Transverse colon (tissue), 4 donors: ENCODE results near the gene MANBA. TPM values are rescaled to one million over a fixed set of nuclear protein-coding genes. Genes with fewer than 3 reads are reported as not detected.
"Not testable (repeated sequence)": the region's sequence is repeated elsewhere in the genome, so short reads cannot be mapped to it uniquely, and the experiment has no call there.

ENCODE experiments used
- DNase-seq: peaks from one replicate; pipeline ENCODE4 v3.0.0-alpha.2; 2019
- H3K27ac ChIP-seq, 4 donors: fragments of 200-600 bp; sonication (generic); 2 replicates each; pipeline ENCODE4 v1.5.1; 2016 to 2018; ENCODE audit warnings: inconsistent platforms in 4 of 4
- H3K27me3 ChIP-seq: fragments of 200-600 bp; sonication (generic); 2 replicates; pipeline ENCODE4 v1.5.1; 2017; ENCODE audit warnings: inconsistent platforms
- H3K36me3 ChIP-seq, 4 donors: fragments of 200-600 bp; sonication (generic); 2 replicates each; pipeline ENCODE4 v1.5.1; 2017 to 2019; ENCODE audit warnings: inconsistent platforms in 4 of 4
- H3K4me1 ChIP-seq, 4 donors: fragments of 200-600 bp; sonication (generic); 2 replicates each; pipeline ENCODE4 v1.5.1; 2017 to 2020; ENCODE audit warnings: inconsistent platforms in 4 of 4
- H3K4me3 ChIP-seq, 4 donors: fragments of 200-600 bp; sonication (generic); 1 replicate in 1 of 4; 2 replicates in 3 of 4; pipeline versions ENCODE4 v1.5.1 to v1.6.1; 2017 to 2019; ENCODE audit warnings: inconsistent platforms in 4 of 4
- H3K9me3 ChIP-seq, 2 donors: fragments of 200-600 bp; sonication (generic); 2 replicates each; pipeline ENCODE4 v1.5.1; 2017 to 2019; ENCODE audit warnings: inconsistent platforms in 2 of 2
- CTCF ChIP-seq, 5 experiments: fragments of 200-600 bp in 3 of 5; fragments of 450-650 bp in 2 of 5; sonication (generic) in 3 of 5; IDR thresholded peaks; 1 replicate in 2 of 5; 2 replicates in 3 of 5; pipeline ENCODE4 v1.5.1; 2016 to 2017; ENCODE audit warnings: antibody characterized with exemption in 5 of 5, inconsistent platforms in 3 of 5, mild to moderate bottlenecking in 2 of 5, moderate library complexity in 1 of 5
- EP300 ChIP-seq: sonication (generic); formaldehyde crosslinking; IDR thresholded peaks from one replicate; pipeline ENCODE4 v1.6.1; 2017; ENCODE audit warnings: antibody characterized with exemption, low read depth
- POLR2A ChIP-seq: fragments of 450-650 bp; IDR thresholded peaks from one replicate; pipeline ENCODE4 v1.6.1; 2016; ENCODE audit warnings: antibody characterized with exemption, mild to moderate bottlenecking, moderate library complexity
- POLR2AphosphoS5 ChIP-seq, 3 donors: sonication (generic); formaldehyde crosslinking; IDR thresholded peaks; one replicate each; pipeline ENCODE4 v1.6.1; 2016; ENCODE audit warnings: antibody characterized with exemption in 3 of 3
- WGBS, 2 donors: methylation state at CpG; one replicate each; pipeline ENCODE4 v1.1.5; 2018; ENCODE audit warnings: low coverage in 1 of 2; 5-methylcytosine and 5-hydroxymethylcytosine counted together
- in situ Hi-C, 4 donors: fragments of 200-750 bp; cut with MboI; loops; one replicate each; pipeline versions ENCODE4 v1.15.0 to v1.15.1; 2017; ENCODE audit warnings: low sequenced_read_pairs in 3 of 4, low pct_ligation_motif_present in 1 of 4, low pct_unique_long_range_greater_than_20kb in 1 of 4
- intact Hi-C: fragments of 100-400 bp; cut with DNase I; formaldehyde crosslinking; loops from one replicate; pipeline ENCODE4 v1.15.1; 2023; ENCODE audit warnings: low total_unique reads
- total RNA-seq, 4 donors: library from RNA; depleted of rRNA; stranded (reverse); fragments of >200 nt; gene quantifications; one replicate each; pipeline ENCODE4 v1.1.0, GENCODE V29; 2016

MANBA gene
- total RNA-seq, 4 donors from 2014 or later: 7.5 to 110 (median 27.9) TPM

DNA sequence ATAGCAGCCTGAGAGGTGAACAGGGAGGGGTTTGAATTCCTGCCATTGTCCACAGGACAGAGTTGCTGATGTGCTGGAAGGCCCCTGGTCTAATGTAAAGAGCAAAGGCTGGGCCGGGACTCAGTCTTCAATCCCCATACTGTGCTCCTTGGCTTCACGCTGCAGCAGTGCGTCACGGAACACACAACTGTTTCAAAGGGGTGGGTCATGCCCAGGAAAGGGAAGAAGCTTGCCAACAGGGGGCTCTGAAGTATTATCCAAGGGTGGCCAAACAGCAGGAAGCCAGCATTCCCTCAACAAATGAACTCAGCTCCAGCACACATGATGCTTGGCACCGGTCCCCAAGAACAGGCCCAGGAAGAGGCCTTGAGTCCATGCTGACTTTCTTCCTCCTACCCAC, 137.1 kb downstream of the MANBA start:
- no peak for DNase-seq
- H3K27me3 ChIP-seq: no peaks in the 10 kb centered on the region

GRCh38 chr4:102620697-102621497, 139.9 kb downstream of the MANBA start:
- H3K4me1 ChIP-seq: peaks cover 0 to 17% (median 5%) of the 10 kb centered on the region in 4 donors
- H3K27me3 ChIP-seq: no peaks in the 10 kb centered on the region
- H3K36me3 ChIP-seq: peaks cover 0 to 10% (median 0%) of the 10 kb centered on the region in 4 donors
- intact Hi-C loops: loop anchor here (10.0 kb wide), 3 partner anchors 176 to 474 kb away; partner anchors contain the start of gene BDH2
- peak overlapping the region in 2 of 4 donors; percentile 13 to 32 for H3K4me3 ChIP-seq
- H3K27ac ChIP-seq: peak overlapping the region; percentile 53 to 75 (median 72)
- peak; percentile 47 for DNase-seq
- in situ Hi-C loops: loop anchor here (5.0 to 25.0 kb wide), 6 partner anchors 176 to 464 kb away; partner anchors contain the start of genes SLC39A8 (in 1 of the 4) and SLC9B1 (in 1 of the 4)
- no peaks in the 10 kb centered on the region for H3K9me3 ChIP-seq
- 50 to 62% methylated on average over 7 to 8 of the region's 8 CpGs for WGBS, 2 donors
- no peak for TF ChIP-seq EP300
- peak in 1 of 3 donors; percentile 26 for TF ChIP-seq POLR2AphosphoS5 (IDR thresholded peaks at IDR 0.05)
- peak; percentile 36 to 84 (median 48) for TF ChIP-seq CTCF (IDR thresholded peaks at IDR 0.05)
- TF ChIP-seq POLR2A: no peak

More for the DNA sequence above, 137.1 kb downstream of the MANBA start:
- in situ Hi-C loops (loop anchor here (5.0 to 25.0 kb wide), 6 partner anchors 179 to 461 kb away; partner anchors contain the start of genes SLC39A8 (in 1 of the 4) and SLC9B1 (in 1 of the 4)), intact Hi-C loops (loop anchor here (10.0 kb wide), 3 partner anchors 179 to 471 kb away; partner anchors contain the start of gene BDH2)
- Histone ChIP-seq H3K4me1 (peaks cover 0 to 17% (median 5%) of the 10 kb centered on the region in 4 donors), H3K4me3 (no peak overlapping the region), H3K9me3 (no peaks in the 10 kb centered on the region), H3K36me3 (no peaks in the 10 kb centered on the region), H3K27ac (no peak overlapping the region)
- no peak for TF ChIP-seq POLR2A
- no peak for TF ChIP-seq POLR2AphosphoS5 (IDR thresholded peaks at IDR 0.05)
- TF ChIP-seq CTCF (IDR thresholded peaks at IDR 0.05): no peak
- TF ChIP-seq EP300: no peak
- WGBS, 2 donors: 69 to 87% methylated on average over 4 to 5 of the region's 5 CpGs

DNA sequence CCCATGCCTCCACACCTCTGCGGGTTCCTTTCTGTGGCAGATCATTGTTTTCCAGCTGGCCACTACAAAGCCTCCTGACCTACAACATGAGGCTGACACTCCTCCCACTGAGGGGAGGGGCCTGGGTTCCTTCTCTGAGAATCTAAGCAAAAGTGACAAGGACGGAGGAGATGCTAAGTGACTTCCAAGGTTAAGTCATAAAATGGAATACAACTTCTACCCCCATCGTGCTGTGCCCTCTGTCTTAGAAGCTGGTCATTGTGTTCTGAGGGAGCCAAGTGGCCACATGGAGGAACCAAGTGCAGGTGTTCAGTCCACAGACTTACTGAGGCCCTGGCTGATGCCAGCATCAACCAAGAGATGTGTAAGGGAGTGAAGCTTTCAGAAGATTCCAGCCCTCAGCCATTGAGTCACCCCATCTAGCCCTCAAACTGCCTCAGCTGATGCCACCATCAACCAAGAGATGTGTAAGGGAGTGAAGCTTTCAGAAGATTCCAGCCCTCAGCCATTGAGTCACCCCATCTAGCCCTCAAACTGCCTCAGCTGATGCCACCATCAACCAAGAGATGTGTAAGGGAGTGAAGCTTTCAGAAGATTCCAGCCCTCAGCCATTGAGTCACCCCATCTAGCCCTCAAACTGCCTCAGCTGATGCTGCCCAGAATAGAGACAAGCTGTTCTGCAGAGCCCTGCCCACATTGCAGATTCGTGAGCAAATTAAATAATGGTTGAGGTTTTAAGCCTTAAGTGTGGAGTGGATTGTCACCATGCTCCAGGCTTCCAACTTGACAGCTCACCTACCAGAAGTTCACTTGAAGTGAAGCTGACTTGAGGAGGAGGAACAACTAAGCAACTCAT, 140.8 kb downstream of the MANBA start:
- peak overlapping the region; percentile 53 to 75 (median 72) for H3K27ac ChIP-seq
- peaks cover 0 to 16% (median 0%) of the 10 kb centered on the region in 4 donors for H3K36me3 ChIP-seq
- intact Hi-C loops: loop anchor here (10.0 kb wide), 3 partner anchors 175 to 475 kb away; partner anchors contain the start of gene BDH2
- peaks cover 0 to 14% (median 5%) of the 10 kb centered on the region in 4 donors for H3K4me1 ChIP-seq
- DNase-seq, H3K9me3 ChIP-seq, H3K4me3 ChIP-seq, H3K27me3 ChIP-seq: not testable (repeated sequence)
- WGBS, 2 donors: 65 to 71% methylated on average over 1 to 4 of the region's 4 CpGs
- in situ Hi-C loops: loop anchor here (5.0 to 25.0 kb wide), 6 partner anchors 175 to 465 kb away; partner anchors contain the start of genes SLC39A8 (in 1 of the 4) and SLC9B1 (in 1 of the 4)

DNA sequence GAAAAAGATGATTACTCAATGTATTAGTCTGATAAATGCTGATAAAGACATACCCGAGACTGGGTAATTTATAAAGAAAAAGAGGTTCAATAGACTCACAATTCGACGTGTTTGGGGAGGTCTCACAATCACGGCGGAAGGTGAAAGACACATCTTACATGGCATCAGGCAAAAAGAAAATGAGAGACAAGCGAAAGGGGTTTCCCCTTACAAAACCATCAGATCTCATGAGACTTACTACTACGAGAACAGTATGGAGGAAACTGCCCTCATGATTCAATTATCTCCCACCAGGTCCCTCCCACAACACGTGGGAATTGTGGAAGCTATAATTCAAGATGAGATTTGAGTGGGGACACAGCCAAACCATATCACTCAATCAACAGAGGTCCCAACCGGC, 141.7 kb downstream of the MANBA start:
- H3K9me3 ChIP-seq, H3K4me3 ChIP-seq, H3K27me3 ChIP-seq, H3K27ac ChIP-seq, intact Hi-C loops, DNase-seq: not testable (repeated sequence)
- H3K4me1 ChIP-seq: peaks cover 0 to 14% (median 5%) of the 10 kb centered on the region in 4 donors
- WGBS, 2 donors: 59 to 67% methylated on average over 8 to 9 of the region's 9 CpGs
- in situ Hi-C loops: loop anchor here in 3 of 4 donors (10.0 to 25.0 kb wide), 3 partner anchors 174 to 282 kb away; partner anchors contain the start of gene SLC39A8 (in 1 of the 3)
- H3K36me3 ChIP-seq: peaks cover 0 to 21% (median 4%) of the 10 kb centered on the region in 4 donors
